ENCODE data around the gene COPS4.
"Not testable (repeated sequence)": the region's sequence is repeated elsewhere in the genome, so short reads cannot be mapped to it uniquely, and the experiment has no call there.

The COPS4 gene

GRCh38 chr4:83022724-83023450 is 12.1 kb upstream of the COPS4 start:
- in situ Hi-C loops (cut with MboI; ENCODE audit: low sequenced_read_pairs) = loop anchor here (25.0 kb wide), 1 partner anchor 586 kb away; the partner anchor contains the start of genes ENOPH1 and HNRNPDL

- in situ Hi-C loops (cut with MboI; ENCODE audit: low sequenced_read_pairs) = loop anchor here (25.0 kb wide), 1 partner anchor 586 kb away; the partner anchor contains the start of genes ENOPH1 and HNRNPDL
Measured at GRCh38 chr4:83023599-83023998, 11.4 kb upstream of the COPS4 start.

GRCh38 chr4:83024233-83024632 is 10.8 kb upstream of the COPS4 start:
- in situ Hi-C loops (cut with MboI; ENCODE audit: low sequenced_read_pairs) = loop anchor here (25.0 kb wide), 1 partner anchor 587 kb away; the partner anchor contains the start of genes ENOPH1 and HNRNPDL

- in situ Hi-C loops (cut with MboI; ENCODE audit: low sequenced_read_pairs) = no loop called here
Measured at GRCh38 chr4:83025563-83025962, 9.4 kb upstream of the COPS4 start.

GRCh38 chr4:83028976-83029375 is 6.0 kb upstream of the COPS4 start:
- in situ Hi-C loops (cut with MboI; ENCODE audit: low sequenced_read_pairs) = no loop called here

- in situ Hi-C loops (cut with MboI; ENCODE audit: low sequenced_read_pairs) = no loop called here
Measured at GRCh38 chr4:83029688-83030087, 5.3 kb upstream of the COPS4 start.

GRCh38 chr4:83036991-83037665 is 2.1 kb downstream of the COPS4 start:
- in situ Hi-C loops (cut with MboI; ENCODE audit: low sequenced_read_pairs) = no loop called here

GRCh38 chr4:83040269-83040668 is 5.3 kb downstream of the COPS4 start:
- in situ Hi-C loops (cut with MboI; ENCODE audit: low sequenced_read_pairs) = no loop called here

- in situ Hi-C loops (cut with MboI; ENCODE audit: low sequenced_read_pairs) = not testable (repeated sequence)
Measured at GRCh38 chr4:83043157-83043556, 8.2 kb downstream of the COPS4 start.

GRCh38 chr4:83043801-83044407 is 8.9 kb downstream of the COPS4 start:
- in situ Hi-C loops (cut with MboI; ENCODE audit: low sequenced_read_pairs) = no loop called here

GRCh38 chr4:83046693-83047473 is 11.9 kb downstream of the COPS4 start:
- in situ Hi-C loops (cut with MboI; ENCODE audit: low sequenced_read_pairs) = no loop called here

- in situ Hi-C loops (cut with MboI; ENCODE audit: low sequenced_read_pairs) = not testable (repeated sequence)
Measured at GRCh38 chr4:83048781-83049180, 13.8 kb downstream of the COPS4 start.

- in situ Hi-C loops (cut with MboI; ENCODE audit: low sequenced_read_pairs) = loop anchor here (25.0 kb wide), 1 partner anchor 382 kb away; no protein-coding TSS in a partner anchor
Measured at GRCh38 chr4:83054928-83055327, 19.9 kb downstream of the COPS4 start.

GRCh38 chr4:83062739-83063138 is 27.8 kb downstream of the COPS4 start:
- in situ Hi-C loops (cut with MboI; ENCODE audit: low sequenced_read_pairs) = loop anchor here (25.0 kb wide), 1 partner anchor 375 kb away; no protein-coding TSS in a partner anchor

- in situ Hi-C loops (cut with MboI; ENCODE audit: low sequenced_read_pairs) = loop anchor here (25.0 kb wide), 1 partner anchor 372 kb away; no protein-coding TSS in a partner anchor
Measured at GRCh38 chr4:83065266-83065665, 30.3 kb downstream of the COPS4 start.

GRCh38 chr4:83067058-83067639 is 32.2 kb downstream of the COPS4 start:
- in situ Hi-C loops (cut with MboI; ENCODE audit: low sequenced_read_pairs) = loop anchor here (25.0 kb wide), 1 partner anchor 370 kb away; no protein-coding TSS in a partner anchor

- in situ Hi-C loops (cut with MboI; ENCODE audit: low sequenced_read_pairs) = loop anchor here (25.0 kb wide), 1 partner anchor 366 kb away; no protein-coding TSS in a partner anchor
Measured at GRCh38 chr4:83071116-83071515, 36.1 kb downstream of the COPS4 start.

- in situ Hi-C loops (cut with MboI; ENCODE audit: low sequenced_read_pairs) = loop anchor here (25.0 kb wide), 1 partner anchor 363 kb away; no protein-coding TSS in a partner anchor
Measured at GRCh38 chr4:83074086-83074704, 39.2 kb downstream of the COPS4 start.

- in situ Hi-C loops (cut with MboI; ENCODE audit: low sequenced_read_pairs) = loop anchor here (25.0 kb wide), 1 partner anchor 363 kb away; no protein-coding TSS in a partner anchor
Measured at GRCh38 chr4:83074783-83075182, 39.8 kb downstream of the COPS4 start.

Data from HL-60/S4 (cell line).